HG02943 (cell line): Measurements from ENCODE around the gene BCL2L15.

ENCODE experiments used
- ATAC-seq: cut with Tn5 transposase; IDR thresholded peaks from one replicate; pipeline ENCODE4 v1.9.1; 2021; ENCODE audit warnings: mild to moderate bottlenecking, low read depth, moderate library complexity; ENCODE audit not compliant: unreplicated experiment

BCL2L15 gene

DNA sequence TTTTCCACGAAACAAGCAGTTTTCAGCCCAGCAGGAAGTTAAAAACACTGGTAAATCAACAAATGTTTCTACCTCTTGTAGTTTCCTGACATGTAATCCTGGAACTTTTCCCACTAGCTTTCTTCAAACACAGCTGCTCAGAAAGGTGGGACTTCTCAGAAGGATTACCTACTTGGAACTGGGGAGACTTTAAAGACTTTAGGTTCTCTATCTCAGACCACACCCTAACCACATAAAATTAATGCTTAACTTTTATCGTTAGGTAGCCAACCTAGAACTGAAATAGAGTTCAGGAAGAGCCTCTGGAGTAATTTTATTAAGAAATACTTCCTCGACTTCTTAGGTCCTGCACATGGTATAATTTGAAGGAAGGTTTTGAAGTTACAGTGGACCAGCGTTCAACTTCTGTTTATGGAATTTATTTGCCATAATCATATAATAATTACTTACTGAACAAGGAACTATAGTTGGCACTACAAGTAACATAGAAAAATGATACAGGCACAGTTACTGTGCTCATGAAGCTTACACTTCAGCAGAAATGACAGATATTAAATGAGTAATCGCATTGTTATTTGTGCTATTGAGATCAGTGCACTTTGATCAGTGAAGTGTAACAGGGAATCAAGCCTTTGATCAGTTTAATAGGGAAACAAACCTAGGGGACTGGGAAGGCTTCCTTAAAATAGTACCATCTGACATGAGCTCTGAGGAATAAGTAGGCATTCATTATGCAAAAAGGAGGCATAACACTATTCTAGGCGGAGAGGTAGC, at the start of gene BCL2L15:
Gene BCL2L15 (minus strand): TSS at position 180 of the 774 bp plus-strand sequence. CDS start 206 bp downstream, outside the sequence.
- no peak for ATAC-seq

DNA sequence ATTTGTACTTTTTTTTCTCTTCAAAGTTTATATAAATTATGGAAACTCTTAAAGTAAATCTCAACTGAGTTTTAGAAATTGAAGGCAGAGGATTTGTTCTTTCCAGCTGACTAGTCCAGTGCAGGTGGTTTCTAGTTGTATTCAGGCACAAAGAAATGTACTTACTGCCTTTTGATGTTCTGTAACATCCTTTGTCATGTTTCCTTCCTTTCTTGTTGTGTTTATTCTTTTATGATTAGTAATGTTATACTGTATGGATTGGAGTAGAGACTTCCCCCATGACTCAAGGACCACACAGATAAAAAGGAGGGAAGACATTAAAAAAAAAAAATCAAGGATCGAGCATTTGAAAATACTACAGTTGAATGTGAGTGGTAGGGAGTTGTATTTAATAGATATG, 49.8 kb upstream of the BCL2L15 start:
- no peak for ATAC-seq

DNA sequence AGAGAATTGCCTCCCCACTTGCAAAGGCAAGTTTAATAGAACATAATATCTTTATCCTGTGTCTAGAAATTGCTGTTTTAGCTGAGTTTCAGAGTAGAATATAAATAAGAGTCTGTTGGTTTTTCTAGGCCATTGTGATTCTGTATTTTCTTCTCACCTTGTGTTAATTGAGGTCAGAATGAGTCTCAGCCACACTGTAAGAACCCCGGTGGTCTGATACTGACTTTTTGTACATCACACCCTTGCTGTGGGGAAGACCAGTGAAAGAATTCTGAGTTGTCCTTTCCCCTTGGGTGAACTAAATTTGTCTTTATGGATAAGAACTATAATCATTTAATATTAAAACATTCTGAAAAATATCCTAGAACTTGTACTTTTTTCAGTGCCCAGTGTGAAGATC, 48.6 kb upstream of the BCL2L15 start:
- ATAC-seq, result no peak

DNA sequence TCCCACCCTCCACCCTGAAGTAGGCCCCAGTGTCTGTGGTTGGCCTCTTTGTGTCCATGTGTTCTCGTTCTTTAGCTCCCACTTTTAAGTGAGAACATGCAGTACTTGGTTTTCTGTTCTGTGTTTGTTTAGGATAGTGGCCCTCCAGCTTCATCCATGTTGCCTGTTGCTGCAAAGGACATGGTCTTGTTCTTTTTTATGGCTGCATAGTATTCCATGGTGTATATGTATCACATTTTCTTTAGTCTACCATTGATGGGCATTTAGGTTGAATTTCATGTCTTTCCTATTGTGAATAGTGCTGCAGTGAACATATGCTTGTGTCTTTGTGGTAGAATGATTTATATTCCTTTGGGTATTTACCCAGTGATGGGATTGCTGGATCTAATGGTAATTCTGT, 47.8 kb upstream of the BCL2L15 start:
- no peak for ATAC-seq

DNA sequence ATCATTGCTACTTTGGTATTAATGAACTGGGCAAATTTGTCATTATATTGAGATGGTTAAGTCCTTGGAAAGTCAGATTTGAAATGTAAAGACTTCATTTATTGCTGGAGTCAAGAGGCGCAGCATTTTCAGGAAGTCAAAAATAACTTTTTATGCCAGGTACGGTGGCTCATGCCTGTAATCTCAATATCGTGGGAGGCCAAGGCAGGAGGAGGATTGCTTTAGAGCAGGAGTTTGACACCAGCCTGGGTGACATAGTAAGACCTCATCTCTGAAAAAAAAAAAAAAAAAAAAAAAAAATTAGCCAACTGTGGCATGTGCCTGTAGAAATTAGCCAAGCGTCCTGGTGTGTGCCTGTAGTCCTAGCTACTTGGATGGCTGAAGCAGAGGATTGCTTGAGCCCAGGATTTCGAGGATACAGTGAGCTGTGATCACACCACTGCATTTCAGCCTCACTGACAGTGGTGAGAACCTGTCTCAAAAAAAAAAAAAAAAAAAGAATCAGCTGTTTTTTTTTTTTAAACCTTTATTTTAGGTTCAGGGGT, 47.2 kb upstream of the BCL2L15 start:
- ATAC-seq, result no peak

DNA sequence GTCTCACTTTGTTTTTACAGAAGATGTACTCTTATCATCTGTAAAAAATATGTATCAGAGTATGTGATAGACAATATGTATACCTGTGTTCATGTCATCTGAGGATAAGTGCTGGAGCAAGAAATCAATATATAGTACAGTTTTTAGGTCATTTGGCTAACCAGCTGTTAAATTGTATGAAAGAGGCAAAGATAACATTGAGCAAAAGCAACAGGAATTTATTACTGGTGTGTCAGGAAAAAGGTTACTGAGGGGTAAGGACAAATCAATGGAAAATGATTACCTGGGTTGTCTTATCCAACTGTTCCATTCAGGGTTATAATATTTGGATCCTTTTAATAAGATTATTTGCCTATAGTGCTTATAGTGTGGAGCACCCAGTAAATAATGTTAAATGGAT, 46.6 kb upstream of the BCL2L15 start:
- no peak for ATAC-seq

DNA sequence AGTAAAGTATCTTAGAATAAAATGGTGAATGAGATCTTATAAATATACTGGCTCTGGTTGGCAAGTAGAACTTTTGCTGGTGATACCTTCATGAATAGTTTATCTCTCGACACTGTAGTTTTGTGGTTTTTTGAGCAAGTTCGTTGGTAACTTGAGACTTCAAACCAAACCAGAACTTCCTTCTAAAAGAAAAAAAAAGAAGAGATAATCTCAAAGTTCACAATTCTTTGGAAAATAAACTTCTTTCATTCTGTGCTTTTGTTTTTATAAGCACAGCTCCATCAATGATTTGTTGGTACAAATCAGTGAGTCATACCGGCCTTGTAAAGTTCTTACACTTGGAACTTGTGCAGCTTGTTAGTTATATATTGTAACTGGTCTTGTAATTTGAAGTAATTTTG, 44.1 kb upstream of the BCL2L15 start:
- no peak for ATAC-seq

DNA sequence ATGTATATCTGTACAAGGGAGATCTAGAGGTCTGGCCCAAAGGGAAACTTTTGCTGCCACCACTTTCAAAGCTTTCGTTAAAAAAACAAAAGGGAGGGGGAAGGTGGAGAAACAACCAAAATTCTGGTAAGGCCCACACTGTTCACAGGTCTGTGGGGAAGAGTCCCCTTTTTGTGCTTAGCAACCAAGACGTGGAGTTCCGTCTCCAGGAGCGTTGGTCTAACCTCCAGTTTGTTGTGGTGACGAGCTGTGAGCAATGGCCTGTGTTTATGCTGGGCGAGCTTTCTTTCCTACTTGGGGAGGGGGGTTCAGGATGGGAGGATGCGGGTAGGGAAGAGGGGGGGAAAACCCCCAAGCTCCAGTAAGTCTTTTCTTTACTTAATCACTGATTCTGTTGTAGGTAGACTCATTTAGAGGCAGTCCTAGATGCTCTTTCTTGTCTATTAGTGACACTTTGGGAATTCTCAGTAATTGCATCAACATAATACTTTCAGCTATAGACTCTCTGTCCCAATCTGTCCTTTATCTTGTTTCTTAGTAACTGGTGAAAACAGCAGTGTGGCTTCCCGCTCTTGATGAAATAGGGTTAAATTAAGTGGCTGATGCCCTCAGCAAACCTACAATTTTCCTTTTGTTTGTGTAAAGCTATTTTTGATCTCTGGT, 43.2 kb upstream of the BCL2L15 start:
- peak; percentile 9 for ATAC-seq

DNA sequence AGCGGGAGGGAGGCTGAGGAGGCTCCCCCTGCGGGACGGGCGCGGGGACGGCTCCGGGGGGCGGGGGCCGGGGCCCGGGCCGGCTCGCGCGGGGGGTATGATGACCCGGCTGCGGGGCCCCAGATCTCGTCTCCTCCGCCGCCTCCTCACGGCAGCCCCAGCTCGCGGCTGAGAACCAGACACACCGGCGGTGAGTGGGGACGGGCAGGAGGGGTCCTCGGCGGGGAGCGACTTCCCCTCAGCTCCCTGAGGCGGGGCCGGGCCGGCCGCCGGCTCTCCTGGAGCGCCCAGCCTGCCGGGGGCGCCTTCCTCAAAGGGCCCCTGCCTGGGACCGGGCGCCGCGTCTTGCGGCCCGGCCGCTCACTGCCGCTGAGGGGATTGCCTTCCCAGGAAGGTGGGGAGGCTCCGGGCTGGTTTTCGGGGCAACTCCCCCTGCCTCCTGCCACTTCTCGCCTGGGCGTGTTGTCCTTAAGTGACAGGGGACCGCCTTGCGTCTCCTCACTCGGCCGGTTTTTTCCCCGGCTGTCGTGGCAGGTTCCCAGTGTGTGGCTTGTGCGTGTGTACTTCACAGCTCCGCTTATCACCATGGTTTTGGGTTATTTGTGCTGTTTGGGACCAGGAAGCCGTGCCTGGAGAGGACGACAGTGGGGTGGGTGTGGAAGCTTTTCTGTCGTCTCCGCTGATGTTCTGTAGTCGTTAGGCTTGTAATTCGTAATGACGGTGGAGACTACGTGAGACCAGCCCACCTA, 42.5 kb upstream of the BCL2L15 start:
- peak; percentile 27 for ATAC-seq

DNA sequence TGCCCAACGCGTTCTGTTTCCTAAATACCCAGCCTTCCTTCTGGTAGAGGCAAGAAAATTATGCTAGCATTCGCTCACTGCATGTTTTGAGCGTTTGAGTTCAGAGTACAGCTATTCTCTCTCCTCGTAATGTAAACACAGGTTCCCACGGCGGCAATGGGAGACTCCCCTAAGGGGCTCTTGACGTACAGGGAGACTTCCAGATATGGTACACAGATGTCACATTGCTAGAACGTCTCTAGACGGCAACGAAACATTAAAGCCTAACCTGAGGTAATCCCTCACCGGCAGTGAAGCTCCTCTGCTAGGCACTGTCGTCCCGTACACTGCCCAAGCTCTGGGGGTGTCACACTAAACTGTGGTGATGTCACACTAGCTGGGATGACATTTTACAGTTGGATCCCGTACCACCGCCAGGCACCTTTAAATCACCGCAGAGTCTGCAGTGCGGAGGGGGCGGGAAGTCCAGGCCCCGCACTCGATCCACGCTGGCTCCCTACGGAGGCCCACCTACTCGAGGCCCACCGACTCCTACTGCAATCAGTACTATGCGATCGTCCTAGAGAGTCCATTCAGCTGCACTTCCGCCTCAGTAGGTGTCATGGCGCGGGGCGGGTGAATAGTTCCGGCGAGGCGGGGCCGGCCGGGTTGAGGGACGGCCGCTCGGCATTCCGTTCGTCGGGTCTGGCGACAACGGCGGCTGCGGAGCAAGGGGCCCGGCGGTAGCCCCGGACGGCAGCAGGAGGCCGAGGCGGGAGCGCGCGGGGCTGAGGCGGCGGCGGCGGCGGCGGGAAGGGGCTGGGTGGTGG, 41.8 kb upstream of the BCL2L15 start, which contains the start of gene HIPK1:
Gene HIPK1 (plus strand): TSS at position 384 of the 809 bp plus-strand sequence.
- peak; percentile 70 for ATAC-seq

DNA sequence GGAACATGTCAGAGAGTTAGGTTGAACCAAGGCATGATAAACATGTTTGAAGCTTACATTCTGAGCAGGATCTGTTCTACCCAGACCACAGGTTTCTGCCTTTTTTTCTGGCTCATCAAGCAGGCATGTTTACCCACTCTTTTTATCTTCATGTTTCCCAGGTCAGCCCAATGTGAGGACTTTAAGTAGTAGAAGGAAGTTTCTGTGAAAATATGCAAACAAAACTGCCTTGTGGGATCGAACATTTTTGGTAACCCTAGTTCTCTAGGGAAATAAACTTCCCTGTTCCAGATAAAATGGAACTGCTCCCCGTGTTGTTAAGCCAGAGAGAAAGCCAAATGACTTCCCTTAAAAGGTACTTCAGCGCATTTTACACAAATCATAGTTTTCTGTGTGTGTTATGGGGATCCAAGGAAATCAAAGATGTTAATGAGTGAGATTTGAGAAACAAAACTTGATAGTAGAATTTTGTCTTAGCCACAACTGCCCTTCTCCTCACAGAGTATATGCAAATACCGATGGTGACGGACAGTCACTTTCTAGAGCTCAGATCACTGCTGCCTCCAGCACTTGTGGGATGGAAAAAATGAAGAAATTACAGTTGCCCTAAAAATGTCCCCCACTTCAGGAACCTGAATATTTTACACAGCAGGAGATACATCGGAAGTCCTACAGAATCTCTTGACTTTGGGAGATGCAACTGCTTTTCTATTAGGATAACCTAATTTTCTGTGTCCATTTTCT, 41.0 kb upstream of the BCL2L15 start:
- no peak for ATAC-seq

DNA sequence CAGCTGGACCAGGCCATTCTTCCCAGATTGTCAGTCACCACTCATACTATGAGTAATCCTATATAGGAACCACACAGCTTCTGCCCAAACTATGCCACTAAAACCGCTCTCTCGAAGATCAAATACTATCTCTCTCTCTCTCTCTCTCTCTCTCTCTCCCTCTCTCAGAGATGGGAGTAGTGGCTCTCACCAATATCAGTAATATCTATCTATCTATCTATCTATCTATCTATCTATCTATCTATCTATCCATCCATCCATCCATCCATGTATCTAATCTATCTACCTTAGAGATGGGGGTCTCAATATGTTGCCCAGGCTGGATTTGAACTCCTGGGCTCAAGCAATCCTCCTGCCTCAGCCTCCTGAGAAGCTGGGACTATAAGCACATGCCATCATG, 37.1 kb upstream of the BCL2L15 start:
- ATAC-seq, result no peak

DNA sequence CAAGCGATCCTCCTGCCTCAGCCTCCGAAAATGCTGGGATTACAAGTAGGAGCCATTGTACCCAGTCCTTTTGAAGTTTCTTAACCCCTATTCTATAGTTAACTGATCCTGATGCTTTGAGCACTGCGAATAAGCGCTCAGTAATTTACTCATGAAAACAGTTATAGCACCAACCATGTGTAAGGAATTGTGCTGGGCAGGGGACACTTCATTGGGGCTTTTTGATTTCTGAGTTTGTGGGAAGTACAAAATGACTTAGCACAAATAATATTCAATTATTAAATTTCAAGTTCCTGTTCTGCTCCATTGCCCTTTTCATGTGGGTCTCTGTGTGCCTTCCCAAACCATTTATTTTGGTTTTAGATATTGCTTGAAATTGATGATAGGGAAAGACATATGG, 35.6 kb upstream of the BCL2L15 start:
- no peak for ATAC-seq

DNA sequence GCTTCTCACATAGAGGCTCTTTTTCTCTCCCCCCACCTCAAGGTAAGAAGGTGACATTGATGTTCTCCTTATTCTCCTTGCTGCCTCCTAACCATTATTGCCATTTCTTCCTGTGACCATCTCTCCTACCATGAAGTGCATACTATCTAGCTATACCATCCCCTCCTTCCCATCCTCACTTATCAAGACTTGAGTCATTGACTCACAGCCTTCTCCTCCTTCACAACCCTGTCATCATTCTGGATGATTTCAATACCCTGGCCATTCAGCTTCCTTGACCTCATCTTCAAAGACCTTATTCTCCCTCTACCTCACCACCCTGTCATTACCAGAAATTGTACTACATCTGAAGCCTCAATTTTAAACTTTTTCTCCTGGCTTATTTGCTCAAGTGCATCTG, 30.9 kb upstream of the BCL2L15 start:
- no peak for ATAC-seq

DNA sequence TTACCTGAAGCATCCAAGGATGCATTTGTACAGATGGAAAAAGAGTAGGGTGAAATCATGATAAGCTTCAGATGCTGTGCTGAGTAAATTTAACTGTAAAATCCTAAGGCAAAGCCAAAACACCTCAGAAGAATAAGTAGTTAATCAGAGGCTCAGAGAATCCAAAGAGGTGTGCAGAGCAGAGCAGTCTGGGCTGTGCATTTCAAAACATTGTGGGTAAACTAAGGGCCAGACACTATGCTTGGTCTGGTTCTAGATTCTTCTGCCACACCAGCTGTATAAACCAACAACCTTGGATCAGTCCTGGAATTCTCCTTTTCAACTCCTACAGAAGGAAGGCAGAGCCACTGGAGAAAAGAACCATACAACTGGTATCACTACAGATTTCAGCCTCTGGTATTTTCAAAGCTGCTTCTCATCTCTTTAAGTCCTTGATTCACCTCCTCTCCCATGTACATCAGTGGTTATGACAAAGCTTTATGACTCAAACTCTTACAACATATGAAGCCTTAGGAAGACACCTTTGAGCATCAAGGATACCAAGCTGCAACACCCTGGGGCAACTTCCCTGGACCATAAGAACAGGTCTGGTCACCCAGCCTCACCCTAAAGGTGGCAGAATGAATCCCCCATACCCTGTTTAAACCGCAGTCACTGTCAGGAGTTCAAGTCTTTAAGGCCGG, 30.2 kb upstream of the BCL2L15 start:
- ATAC-seq, result no peak

DNA sequence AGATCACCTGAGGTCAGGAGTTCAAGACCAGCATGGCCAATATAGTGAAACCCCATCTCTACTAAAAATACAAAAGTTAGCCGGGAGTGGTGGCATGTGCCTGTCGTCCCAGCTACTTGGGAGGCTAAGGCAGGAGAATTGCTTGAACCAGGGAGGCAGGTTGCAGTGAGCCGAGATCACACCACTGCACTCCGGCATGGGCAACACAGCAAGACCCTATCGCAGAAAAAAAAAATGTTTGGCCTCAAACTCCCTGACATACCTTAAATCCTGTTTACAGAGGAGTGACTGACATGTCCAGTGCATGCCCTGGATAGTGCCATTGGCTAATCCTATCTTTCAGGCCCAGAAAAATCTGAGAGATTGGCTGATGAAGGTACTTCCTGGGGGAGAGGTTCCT, 29.6 kb upstream of the BCL2L15 start:
- ATAC-seq, result no peak

DNA sequence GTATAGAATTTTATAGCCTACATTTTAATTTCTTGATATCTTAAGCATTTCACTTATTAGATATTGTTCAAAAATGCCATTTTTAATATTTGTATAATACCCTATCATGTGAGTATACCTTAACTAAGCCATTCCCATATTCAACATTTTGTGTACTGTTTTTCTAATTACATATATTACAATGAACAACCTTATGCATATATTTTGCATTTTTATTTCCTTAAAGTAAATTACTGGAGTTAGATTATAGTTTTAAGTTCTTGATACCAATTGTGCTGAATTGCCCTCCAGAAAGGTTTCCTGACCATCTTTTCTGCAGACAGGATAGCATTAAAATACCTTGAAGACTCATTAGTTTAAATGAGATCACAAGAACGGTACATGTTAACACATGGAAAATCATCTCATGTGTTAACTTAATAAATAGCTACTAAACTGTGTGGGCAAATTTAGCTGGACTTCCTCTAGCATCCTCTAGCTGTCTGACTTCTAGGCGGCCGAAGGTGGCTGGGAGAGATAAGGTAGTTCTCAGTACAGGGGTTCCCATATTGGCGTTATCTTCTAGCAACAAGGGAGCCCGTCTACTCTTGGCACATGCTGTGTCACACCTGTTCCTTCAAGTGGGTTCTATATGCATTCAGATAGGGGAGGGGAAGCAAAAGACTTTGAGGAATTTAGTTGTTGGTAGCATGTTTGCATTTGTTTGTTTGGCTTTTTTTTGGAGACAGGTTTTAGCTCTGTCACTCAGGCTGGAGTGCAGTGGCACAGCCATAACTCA, 26.7 kb upstream of the BCL2L15 start:
- ATAC-seq, result no peak

DNA sequence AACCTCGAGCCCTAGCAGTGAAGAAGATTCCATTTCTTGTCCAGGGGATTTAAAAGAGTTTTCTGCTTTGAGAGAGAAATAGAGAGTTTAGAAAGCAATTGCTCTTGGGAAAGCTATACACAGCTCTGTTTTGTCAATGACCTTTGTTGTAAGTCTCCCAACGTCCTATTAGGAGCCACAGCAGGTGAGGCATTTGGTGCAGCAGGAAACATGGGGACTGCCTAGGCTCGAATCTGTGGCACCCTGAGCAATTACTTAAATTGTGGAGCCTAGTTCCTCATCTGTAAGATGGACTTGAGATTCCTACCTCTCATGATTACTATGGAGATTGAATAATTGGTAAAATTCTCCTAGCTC, 25.9 kb upstream of the BCL2L15 start:
- ATAC-seq, result no peak
